HEK293 (cell line): ENCODE measurements around the gene LYRM1.

Source experiments
- AEBP2 ChIP-seq: fragments of 450-650 bp; formaldehyde crosslinking; IDR thresholded peaks from 2 replicates; pipeline ENCODE4 v1.5.1; 2016; ENCODE audit warnings: missing biosample characterization, missing genetic modification characterization, borderline replicate concordance
- EGR2 ChIP-seq: fragments of 450-650 bp; formaldehyde crosslinking; IDR thresholded peaks from 2 replicates; pipeline ENCODE4 v1.5.1; 2016; ENCODE audit warnings: low read depth, missing biosample characterization, missing genetic modification characterization
- KLF1 ChIP-seq: fragments of 450-650 bp; formaldehyde crosslinking; IDR thresholded peaks from 2 replicates; pipeline ENCODE4 v1.5.1; 2016; ENCODE audit warnings: missing biosample characterization, missing genetic modification characterization
- KLF10 ChIP-seq: fragments of 450-650 bp; IDR thresholded peaks from 2 replicates; pipeline ENCODE4 v1.5.1; 2018; ENCODE audit warnings: missing biosample characterization, mild to moderate bottlenecking, missing genetic modification characterization
- MEIS1 ChIP-seq: sonication (generic); formaldehyde crosslinking; IDR thresholded peaks from 2 replicates; pipeline ENCODE4 v1.8.1; 2022; ENCODE audit warnings: missing genetic modification reagents, mild to moderate bottlenecking, borderline replicate concordance
- PBX3 ChIP-seq: sonication (generic); formaldehyde crosslinking; IDR thresholded peaks from 2 replicates; pipeline ENCODE4 v1.8.1; 2022; ENCODE audit warnings: mild to moderate bottlenecking, moderate library complexity, missing genetic modification reagents
- SETDB1 ChIP-seq: IDR thresholded peaks from one replicate; pipeline ENCODE4 v1.6.1; 2017; ENCODE audit warnings: mild to moderate bottlenecking, low read length, moderate library complexity, mixed read lengths; ENCODE audit not compliant: insufficient read length
- TCF7L2 ChIP-seq: IDR thresholded peaks from 2 replicates; pipeline ENCODE4 v1.6.1; 2011; ENCODE audit warnings: low read depth, mild to moderate bottlenecking, inconsistent platforms, low read length, moderate library complexity, borderline replicate concordance
- TRIM28 ChIP-seq: IDR thresholded peaks from 2 replicates; pipeline ENCODE4 v1.6.1; 2011; ENCODE audit warnings: low read length, control low read depth, borderline replicate concordance
- YY1 ChIP-seq: fragments of 450-650 bp; formaldehyde crosslinking; IDR thresholded peaks from 2 replicates; pipeline ENCODE4 v1.5.1; 2018; ENCODE audit warnings: missing biosample characterization, missing genetic modification characterization
- YY2 ChIP-seq: fragments of 450-650 bp; formaldehyde crosslinking; IDR thresholded peaks from 2 replicates; pipeline ENCODE4 v1.5.1; 2016; ENCODE audit warnings: missing biosample characterization, missing genetic modification characterization
- ZFHX2 ChIP-seq: fragments of 450-650 bp; formaldehyde crosslinking; conservative IDR thresholded peaks from 2 replicates; pipeline ENCODE4 v1.5.1; 2016; ENCODE audit warnings: missing biosample characterization, missing genetic modification characterization
- ZNF121 ChIP-seq: fragments of 450-650 bp; formaldehyde crosslinking; IDR thresholded peaks from 2 replicates; pipeline ENCODE4 v1.5.1; 2016; ENCODE audit warnings: missing biosample characterization, missing genetic modification characterization
- ZNF138 ChIP-seq: fragments of 450-650 bp; formaldehyde crosslinking; IDR thresholded peaks from 2 replicates; pipeline ENCODE4 v1.5.1; 2016; ENCODE audit warnings: missing biosample characterization, missing genetic modification characterization, borderline replicate concordance
- ZNF140 ChIP-seq: fragments of 450-650 bp; formaldehyde crosslinking; IDR thresholded peaks from 2 replicates; pipeline ENCODE4 v1.5.1; 2016; ENCODE audit warnings: missing biosample characterization, missing genetic modification characterization
- ZNF157 ChIP-seq: fragments of 450-650 bp; formaldehyde crosslinking; IDR thresholded peaks from 2 replicates; pipeline ENCODE4 v1.5.1; 2016; ENCODE audit warnings: missing biosample characterization, missing genetic modification characterization
- ZNF169 ChIP-seq: fragments of 450-650 bp; formaldehyde crosslinking; IDR thresholded peaks from 2 replicates; pipeline ENCODE4 v1.5.1; 2016; ENCODE audit warnings: missing biosample characterization, missing genetic modification characterization
- ZNF175 ChIP-seq: fragments of 450-650 bp; formaldehyde crosslinking; IDR thresholded peaks from 2 replicates; pipeline ENCODE4 v1.5.1; 2016; ENCODE audit warnings: missing biosample characterization, missing genetic modification characterization
- ZNF239 ChIP-seq: fragments of 450-650 bp; formaldehyde crosslinking; IDR thresholded peaks from 2 replicates; pipeline ENCODE4 v1.5.1; 2016; ENCODE audit warnings: missing biosample characterization, missing genetic modification characterization
- ZNF248 ChIP-seq: fragments of 450-650 bp; formaldehyde crosslinking; IDR thresholded peaks from 2 replicates; pipeline ENCODE4 v1.5.1; 2017; ENCODE audit warnings: missing biosample characterization, missing genetic modification characterization
- ZNF280D ChIP-seq: fragments of 450-650 bp; formaldehyde crosslinking; IDR thresholded peaks from 2 replicates; pipeline ENCODE4 v1.5.1; 2016; ENCODE audit warnings: missing biosample characterization, missing genetic modification characterization
- ZNF302 ChIP-seq: fragments of 450-650 bp; formaldehyde crosslinking; IDR thresholded peaks from 2 replicates; pipeline ENCODE4 v1.5.1; 2016; ENCODE audit warnings: missing biosample characterization, missing genetic modification characterization, low read depth
- ZNF350 ChIP-seq: fragments of 450-650 bp; formaldehyde crosslinking; IDR thresholded peaks from 2 replicates; pipeline ENCODE4 v1.5.0; 2017; ENCODE audit warnings: missing biosample characterization, mild to moderate bottlenecking, missing genetic modification characterization
- ZNF394 ChIP-seq: fragments of 450-650 bp; formaldehyde crosslinking; IDR thresholded peaks from 2 replicates; pipeline ENCODE4 v1.5.1; 2016; ENCODE audit warnings: missing biosample characterization, missing genetic modification characterization, mild to moderate bottlenecking, moderate library complexity, borderline replicate concordance
- ZNF404 ChIP-seq: fragments of 450-650 bp; formaldehyde crosslinking; IDR thresholded peaks from 2 replicates; pipeline ENCODE4 v1.5.1; 2017; ENCODE audit warnings: missing biosample characterization, missing genetic modification characterization
- ZNF558 ChIP-seq: fragments of 450-650 bp; formaldehyde crosslinking; IDR thresholded peaks from 2 replicates; pipeline ENCODE4 v1.5.1; 2016; ENCODE audit warnings: missing biosample characterization, missing genetic modification characterization
- ZNF560 ChIP-seq: fragments of 450-650 bp; formaldehyde crosslinking; IDR thresholded peaks from 2 replicates; pipeline ENCODE4 v1.5.1; 2017; ENCODE audit warnings: missing biosample characterization, missing genetic modification characterization, borderline replicate concordance
- ZNF621 ChIP-seq: fragments of 450-650 bp; formaldehyde crosslinking; IDR thresholded peaks from 2 replicates; pipeline ENCODE4 v1.5.1; 2017; ENCODE audit warnings: missing biosample characterization, missing genetic modification characterization
- ZNF658 ChIP-seq: fragments of 450-650 bp; formaldehyde crosslinking; IDR thresholded peaks from 2 replicates; pipeline ENCODE4; 2016; ENCODE audit warnings: missing biosample characterization, missing genetic modification characterization
- ZNF785 ChIP-seq: fragments of 450-650 bp; formaldehyde crosslinking; IDR thresholded peaks from 2 replicates; pipeline ENCODE4 v1.5.1; 2016; ENCODE audit warnings: missing biosample characterization, missing genetic modification characterization
- ZNF792 ChIP-seq: fragments of 450-650 bp; formaldehyde crosslinking; IDR thresholded peaks from 2 replicates; pipeline ENCODE4 v1.5.1; 2016; ENCODE audit warnings: missing biosample characterization, missing genetic modification characterization
- ZNF837 ChIP-seq: fragments of 450-650 bp; formaldehyde crosslinking; IDR thresholded peaks from 2 replicates; pipeline ENCODE4 v1.5.1; 2016; ENCODE audit warnings: missing biosample characterization, missing genetic modification characterization
- ZSCAN5A ChIP-seq: fragments of 450-650 bp; formaldehyde crosslinking; IDR thresholded peaks from 2 replicates; pipeline ENCODE4 v1.5.1; 2016; ENCODE audit warnings: missing biosample characterization, missing genetic modification characterization

Gene LYRM1

GRCh38 chr16:20900299-20901067 is at the start of gene LYRM1, which contains the start of gene DCUN1D3 (continued):
- no peak for TF ChIP-seq SETDB1
- no peak for TF ChIP-seq ZNF792 (tag by site-specific recombination)
- no peak for TF ChIP-seq AEBP2 (tag by site-specific recombination)
- no peak for TF ChIP-seq ZNF302 (tag by site-specific recombination)
- no peak for TF ChIP-seq ZNF658 (tag by site-specific recombination)
- TF ChIP-seq ZNF350: no peak
- no peak for TF ChIP-seq ZNF140 (tag by site-specific recombination)
- TF ChIP-seq ZNF138: no peak
- 0 out of 2 replicates have a peak, but pooled peaks have one; percentile 28 for TF ChIP-seq KLF10 (tag by site-specific recombination)
- TF ChIP-seq ZNF785 (tag by site-specific recombination): peak; percentile 57; the same call in 1 of the 2 replicates
- no peak for TF ChIP-seq YY2
- peak; percentile 83 for TF ChIP-seq EGR2 (tag by site-specific recombination)
- TF ChIP-seq ZNF175 (tag by site-specific recombination): no peak
- TF ChIP-seq ZNF558 (tag by site-specific recombination): 0 out of 2 replicates have a peak, but pooled peaks have one; percentile 26
- TF ChIP-seq ZNF560 (tag by site-specific recombination): no peak
- TF ChIP-seq ZNF239 (tag by site-specific recombination): no peak
- no peak for TF ChIP-seq ZNF837
- TF ChIP-seq PBX3 (CRISPR knock-in tag): 0 out of 2 replicates have a peak, but pooled peaks have one; percentile 56
- TF ChIP-seq ZNF280D (tag by site-specific recombination): no peak
- no peak for TF ChIP-seq TCF7L2
- TF ChIP-seq MEIS1 (CRISPR knock-in tag): no peak
- TF ChIP-seq ZNF121 (tag by site-specific recombination): no peak
- no peak for TF ChIP-seq ZNF157
- no peak for TF ChIP-seq ZNF169
- TF ChIP-seq ZNF404 (tag by site-specific recombination): no peak
- TF ChIP-seq ZNF621: no peak
- peak; percentile 24; the same call in 1 of the 2 replicates for TF ChIP-seq ZNF394 (tag by site-specific recombination)
- peak; percentile 52 for TF ChIP-seq YY1 (tag by site-specific recombination)
- no peak for TF ChIP-seq ZSCAN5A (tag by site-specific recombination)
- TF ChIP-seq KLF1: 0 out of 2 replicates have a peak, but pooled peaks have one; percentile 7
- peak; percentile 82 for TF ChIP-seq ZFHX2
- TF ChIP-seq ZNF248: no peak
- no peak for TF ChIP-seq TRIM28
- TF ChIP-seq, all 188 proteins: peak for 67
